IPS DF 4.7 (cell line): Measurements from ENCODE around the gene WDFY4.

Experiments used
- DNase-seq: peaks from one replicate; pipeline ENCODE4 v3.0.0-alpha.2; 2013; ENCODE audit warnings: low spot score; ENCODE audit errors: extremely low read depth

WDFY4 gene

GRCh38 chr10:48843198-48843597, 158.5 kb downstream of the WDFY4 start:
- DNase-seq, result no peak

DNA sequence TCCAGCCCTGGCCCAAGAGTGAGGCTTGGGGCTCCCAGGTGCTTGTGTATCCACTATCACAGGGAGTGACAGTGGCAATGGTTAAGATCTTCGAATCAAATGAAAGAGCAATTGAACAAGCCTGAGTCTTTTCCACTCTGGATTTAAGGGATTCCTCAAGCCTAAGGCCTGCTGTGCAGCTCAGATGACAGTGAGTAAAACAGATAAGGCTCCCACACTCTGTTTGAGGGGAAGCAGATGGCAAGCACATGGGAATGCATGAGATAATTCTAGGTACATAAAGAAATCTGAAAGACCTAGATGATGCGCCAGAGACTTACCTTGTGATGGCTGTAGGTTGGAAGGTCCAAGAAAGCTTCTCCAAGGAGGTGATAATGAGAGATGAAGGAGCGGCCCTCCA, 159.9 kb downstream of the WDFY4 start:
- DNase-seq, result no peak

DNA sequence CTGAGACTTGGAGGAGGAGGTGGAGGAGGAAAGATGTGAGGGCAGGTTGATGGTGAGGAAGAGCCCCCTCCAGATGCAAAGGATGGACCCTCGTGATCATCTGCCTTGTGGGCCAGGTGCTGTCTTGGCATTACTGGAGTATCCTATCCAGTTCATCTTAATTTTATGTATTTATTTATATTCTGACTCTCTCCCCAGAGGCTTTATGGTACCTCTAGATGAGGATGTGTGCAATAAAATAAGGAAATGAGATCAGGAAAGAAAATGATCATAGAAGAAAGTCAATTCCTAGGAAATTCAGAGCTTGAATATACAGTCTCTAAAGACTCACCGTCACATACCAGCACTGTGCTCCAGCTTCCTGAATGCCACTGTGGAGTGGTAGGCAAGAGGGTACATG, 160.8 kb downstream of the WDFY4 start:
- DNase-seq, result no peak

DNA sequence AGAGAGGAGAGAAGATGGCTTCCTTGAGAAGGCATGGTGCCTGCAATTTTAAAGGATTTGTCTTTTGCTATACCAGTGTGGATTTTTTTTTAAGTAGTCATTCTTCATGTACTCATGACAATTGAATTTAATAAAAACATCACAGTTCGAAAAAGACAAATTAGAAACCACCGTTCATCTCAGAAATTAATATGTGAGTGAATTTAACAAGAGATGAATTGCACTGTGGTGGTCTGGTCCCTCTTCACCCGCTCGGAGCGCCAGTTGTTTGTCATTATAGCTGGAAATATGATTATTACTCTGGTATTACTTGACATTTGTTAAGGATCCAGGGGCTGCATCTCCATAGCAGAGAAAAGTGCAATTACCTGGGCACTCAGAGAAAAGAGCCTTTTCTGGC, 163.0 kb downstream of the WDFY4 start:
- no peak for DNase-seq

GRCh38 chr10:48856855-48857254, 172.2 kb downstream of the WDFY4 start:
- DNase-seq, result no peak

DNA sequence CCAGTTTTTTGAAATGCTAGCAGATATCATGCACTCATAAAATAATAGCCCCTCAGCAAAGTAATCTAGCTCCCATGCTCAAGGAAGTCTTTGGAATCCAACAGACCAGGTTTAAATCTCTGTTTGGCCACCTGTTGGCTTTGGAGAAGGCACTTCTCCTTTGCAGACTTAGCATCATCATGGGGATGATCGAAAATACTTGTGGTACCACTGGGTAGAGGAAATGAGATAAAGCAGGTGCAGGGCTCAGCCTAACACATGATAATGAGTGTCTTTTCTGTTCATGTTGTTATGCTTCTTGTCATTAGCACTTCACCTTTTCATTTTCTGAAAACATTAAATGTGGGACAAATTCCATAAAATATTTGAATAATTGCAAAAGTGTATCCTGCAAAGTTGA, 187.6 kb downstream of the WDFY4 start:
- DNase-seq, result no peak

GRCh38 chr10:48878091-48878490, 193.4 kb downstream of the WDFY4 start:
- no peak for DNase-seq

GRCh38 chr10:48879451-48879850, 194.8 kb downstream of the WDFY4 start:
- no peak for DNase-seq

- no peak for DNase-seq
Observed at GRCh38 chr10:48880016-48880705, 195.5 kb downstream of the WDFY4 start.

DNA sequence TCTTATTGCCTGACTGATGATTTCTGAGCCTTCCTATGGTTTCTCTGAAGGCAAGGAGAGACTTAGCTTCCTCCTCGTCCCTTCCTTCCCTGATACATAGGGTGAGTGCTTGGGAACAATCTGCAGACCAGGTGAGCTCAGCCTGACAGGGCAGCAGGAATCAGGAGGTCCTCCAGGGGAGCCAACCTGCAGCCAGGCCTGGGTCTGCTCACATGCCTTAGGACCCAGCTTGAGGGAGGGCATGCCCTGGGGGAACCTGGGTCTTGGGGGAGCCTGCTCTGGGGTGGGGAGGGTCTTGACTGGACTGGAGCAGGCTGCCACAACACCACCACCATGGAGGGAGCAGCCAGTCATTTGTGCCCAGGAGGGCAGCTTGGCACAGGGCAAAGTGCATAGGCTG, 197.3 kb downstream of the WDFY4 start:
- no peak for DNase-seq

DNA sequence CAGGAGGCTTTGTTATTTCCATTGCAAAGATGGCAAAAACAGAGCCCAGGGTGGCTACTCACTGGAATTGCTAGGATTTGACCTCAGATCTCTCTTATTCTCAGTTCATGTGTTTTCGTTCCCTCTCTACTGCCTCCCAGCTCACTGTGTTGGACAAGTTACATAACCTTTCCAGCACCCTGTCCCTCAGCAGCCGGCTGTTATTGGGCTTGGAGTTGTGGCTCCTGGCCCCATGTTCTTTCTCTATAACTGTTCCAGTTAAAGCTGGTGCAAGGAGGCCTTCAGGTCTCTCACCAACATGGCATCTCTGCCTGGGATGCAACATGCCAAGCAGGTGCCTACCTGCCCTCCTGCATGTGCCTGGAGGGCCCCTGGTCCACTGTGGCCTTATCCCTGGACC, 198.2 kb downstream of the WDFY4 start:
- DNase-seq, result no peak

DNA sequence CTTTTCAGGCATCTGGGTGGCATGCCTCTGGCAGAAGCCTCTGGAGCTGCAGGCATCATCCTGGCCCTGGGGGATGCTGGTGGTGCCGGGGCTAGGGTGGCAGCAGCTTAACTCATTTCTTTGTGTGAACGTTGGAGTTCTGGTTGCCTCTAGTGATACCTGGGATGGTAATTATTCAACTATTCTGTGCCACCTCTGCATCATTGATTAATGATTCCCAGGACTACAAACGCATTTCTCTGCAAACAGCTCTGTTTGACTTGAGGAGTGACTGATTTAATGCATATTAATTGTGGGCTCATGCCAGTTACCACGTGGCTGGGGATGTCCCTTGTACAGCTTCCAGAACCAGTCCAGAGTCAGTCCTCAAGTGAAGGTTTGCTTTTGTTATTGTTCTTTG, 199.0 kb downstream of the WDFY4 start:
- DNase-seq, result no peak

DNA sequence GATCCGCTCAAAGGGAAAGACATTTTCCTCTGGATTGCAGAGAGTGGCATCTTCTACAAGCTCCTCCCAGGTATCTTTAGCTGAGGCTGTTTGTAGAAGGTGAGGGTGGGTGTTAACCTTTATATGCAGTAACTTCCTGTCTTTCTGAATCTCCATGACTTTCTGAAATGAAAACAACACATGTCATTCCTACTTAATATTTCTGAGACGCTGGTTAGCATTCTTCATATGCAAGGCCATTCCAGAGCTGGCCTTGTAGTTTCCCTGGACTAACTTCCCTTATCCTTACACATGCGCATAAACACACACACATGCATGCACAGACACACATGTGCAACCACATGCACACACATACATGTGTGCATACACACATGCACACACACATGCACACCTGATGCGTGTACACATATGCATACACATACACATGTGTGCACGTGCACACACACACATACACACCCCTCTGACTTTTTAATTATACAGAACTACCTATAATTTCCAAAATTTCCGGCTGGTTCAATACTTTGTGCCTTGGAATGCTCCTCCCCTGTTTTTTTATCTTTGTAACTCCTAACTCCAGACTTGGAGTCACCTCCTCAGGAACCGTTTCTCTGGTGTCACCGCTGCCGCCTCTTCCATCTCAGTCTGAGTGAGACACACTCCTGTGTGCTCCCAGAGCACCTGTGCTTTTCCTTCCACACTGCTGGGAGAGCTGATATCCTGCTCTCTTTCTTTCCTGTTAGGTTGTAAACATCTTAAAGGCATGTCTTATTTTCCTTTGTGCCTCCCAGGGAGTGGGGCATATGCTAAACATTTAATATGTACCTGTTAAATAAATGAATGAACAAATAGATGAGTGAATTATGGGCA, 199.7 kb downstream of the WDFY4 start:
- no peak for DNase-seq

- no peak for DNase-seq
Observed at GRCh38 chr10:48885376-48885775, 200.7 kb downstream of the WDFY4 start.

- no peak for DNase-seq
Observed at GRCh38 chr10:48887982-48888381, 203.3 kb downstream of the WDFY4 start.

DNA sequence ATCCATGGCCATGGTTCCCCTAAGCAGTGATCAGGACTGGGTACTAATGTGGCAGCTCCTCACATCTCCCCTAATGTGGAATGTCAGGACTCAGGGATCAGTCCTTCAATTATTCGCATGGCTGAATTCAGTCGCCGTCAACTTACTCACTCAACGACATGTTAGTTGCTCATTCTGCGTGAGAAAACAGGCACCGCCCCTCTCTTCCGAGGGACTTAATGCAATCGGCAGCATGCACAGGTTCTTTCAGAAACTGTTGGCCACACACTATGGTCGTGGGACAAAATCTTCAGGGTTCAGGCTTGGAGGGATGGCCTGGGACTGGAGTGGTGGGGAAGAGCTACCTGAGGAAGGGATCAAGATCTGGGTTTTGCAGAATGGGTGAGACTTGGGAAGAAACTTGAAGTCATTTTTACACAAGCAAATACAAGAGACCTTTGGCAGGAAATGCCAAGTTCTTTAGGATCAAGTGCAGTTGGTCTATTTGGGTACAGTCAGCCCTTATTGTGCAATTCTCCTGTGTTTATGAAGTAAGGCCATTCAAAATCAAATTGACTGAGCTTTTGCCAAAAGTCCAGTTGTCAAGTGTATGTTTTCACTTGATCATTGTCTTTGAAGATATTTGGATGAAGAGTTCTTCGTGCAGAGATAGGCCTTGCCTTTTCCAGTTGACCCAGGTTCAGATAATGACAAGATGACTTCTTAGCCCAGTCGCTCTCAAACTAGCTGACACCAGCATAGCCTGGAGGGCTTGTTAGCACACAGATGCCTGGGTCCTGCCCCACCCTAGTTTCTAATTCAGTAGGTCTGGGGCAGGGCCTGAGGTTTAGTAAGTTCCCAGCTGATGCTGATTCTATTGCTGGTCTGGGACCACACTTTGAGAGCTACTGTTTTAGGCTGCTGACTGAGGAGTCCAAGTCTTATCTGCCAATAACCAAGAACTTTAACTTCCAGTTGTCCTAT, 206.5 kb downstream of the WDFY4 start:
- no peak for DNase-seq

DNA sequence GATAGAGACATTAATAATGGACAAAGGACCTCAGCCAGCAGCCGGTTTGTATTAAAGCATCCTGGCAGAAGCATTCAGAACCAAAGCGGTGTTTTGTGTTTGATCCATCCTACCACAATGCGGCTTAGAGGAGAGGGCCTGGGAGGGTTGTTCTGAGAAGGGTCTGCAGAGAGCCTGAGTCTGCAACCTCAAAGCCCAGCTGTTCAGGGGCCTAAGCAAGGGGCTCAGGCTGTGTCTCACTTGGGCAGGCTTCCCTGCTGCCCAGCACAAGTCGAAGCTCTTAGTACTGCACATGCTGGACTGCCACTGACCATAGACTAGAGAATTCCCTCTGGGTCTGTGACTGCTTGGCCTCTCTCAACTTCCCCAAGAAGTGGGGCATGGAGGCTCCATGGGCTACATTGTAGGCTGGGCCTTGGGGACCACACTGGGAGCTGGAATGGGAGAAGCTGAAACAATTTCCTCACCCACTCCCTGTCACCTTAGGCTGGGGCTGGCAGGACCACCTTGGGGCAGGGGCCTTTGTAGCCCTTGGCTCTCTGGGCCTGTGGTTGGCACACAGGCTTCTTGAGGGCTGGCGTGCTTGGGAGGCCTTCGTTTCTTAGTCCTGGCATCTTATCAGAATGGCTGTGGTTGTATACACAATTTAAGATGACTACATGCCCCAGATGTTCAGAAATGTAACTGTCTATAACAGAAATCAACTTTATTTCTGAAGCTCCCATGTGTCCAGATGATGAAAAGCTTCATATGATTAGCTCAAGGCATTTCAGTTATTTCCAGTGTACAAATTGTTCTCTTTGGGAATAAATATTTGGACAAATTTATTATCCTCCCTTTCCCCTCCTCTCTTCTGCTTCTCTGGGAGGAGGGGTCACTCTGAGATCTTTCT, 210.5 kb downstream of the WDFY4 start:
- DNase-seq, result no peak

GRCh38 chr10:48895803-48896195, 211.1 kb downstream of the WDFY4 start:
- no peak for DNase-seq

DNA sequence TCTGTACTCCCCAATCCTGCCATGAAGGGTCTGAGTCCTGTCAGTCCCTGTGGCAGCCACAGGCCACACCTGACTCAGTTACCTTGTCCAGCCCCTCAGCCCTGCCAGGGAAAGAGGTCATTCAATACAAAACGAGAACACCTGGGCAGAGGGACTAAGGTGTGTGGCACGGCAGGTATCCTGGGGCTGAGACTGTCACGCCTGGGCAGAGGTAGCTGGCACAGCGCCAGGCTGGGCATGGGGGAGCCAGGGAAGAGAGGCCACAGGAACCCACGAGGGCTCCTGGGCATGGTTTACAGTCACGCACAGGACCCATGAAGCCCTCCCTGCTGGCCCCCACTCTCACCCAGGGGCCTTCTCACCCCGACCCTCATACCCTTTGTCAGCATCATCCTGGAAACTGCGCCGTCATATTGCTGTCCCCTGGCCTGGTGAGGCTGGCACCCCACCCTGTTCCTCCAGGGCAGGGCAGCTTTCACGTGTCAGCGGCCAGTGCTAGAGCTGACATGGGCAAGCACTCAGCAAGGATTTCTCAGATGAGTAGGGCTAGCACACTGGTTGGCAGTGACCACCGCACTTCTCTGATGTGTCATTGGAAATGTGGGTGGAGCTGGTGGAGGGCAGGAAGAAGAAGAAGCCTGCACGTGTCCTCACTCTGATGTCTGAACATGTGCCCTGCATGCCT, 212.2 kb downstream of the WDFY4 start:
- no peak for DNase-seq

GRCh38 chr10:48897441-48897790, 212.7 kb downstream of the WDFY4 start:
- DNase-seq, result no peak
